ENCODE data around the gene THSD4. TPM values are rescaled to one million over a fixed set of nuclear protein-coding genes. Genes with fewer than 3 reads are reported as not detected.

The THSD4 gene
- total RNA-seq, 2 experiments from 2014 or later = not detected

DNA sequence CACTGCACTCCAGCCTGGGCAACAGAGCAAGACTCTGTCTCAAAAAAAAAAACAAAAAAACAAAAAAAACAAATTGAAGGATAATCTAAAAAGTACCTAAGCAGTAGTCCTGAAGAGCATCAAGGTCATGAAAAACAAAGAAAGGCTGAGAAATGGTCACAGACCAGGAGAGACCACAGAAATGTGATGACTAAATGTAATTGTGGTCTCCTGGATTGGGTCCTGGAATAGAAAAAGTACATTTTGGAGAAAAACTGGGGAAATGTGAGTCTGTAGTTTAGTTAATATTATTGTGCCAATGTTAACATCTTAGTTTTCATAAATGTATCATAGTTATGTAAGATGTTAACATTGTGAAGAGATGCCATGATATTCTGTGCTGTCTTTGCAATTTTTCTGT is 427.6 kb downstream of the THSD4 start:
- DNase-seq (no peak), ATAC-seq (ENCODE audit: poor library complexity) (no peak)
- Mint-ChIP-seq H3K27me3 (peaks cover 18% of the 10 kb centered on the region), H3K4me1 (ENCODE audit: low read depth) (no peaks in the 10 kb centered on the region), H3K4me3 (no peak overlapping the region), H3K9me3 (no peaks in the 10 kb centered on the region), H3K27ac (no peak overlapping the region), H3K36me3 (ENCODE audit: low read depth) (no peaks in the 10 kb centered on the region)
- no peaks in the 10 kb centered on the region for H3K4me1 ChIP-seq (ENCODE audit: insufficient read depth, low read length)
- CTCF ChIA-PET = no interaction called here
- H3K4me3 ChIP-seq (ENCODE audit: low read length) = no peak overlapping the region
- H3K27ac ChIP-seq (ENCODE audit: low read depth in 1 of 2, low read length in 2 of 2) = no peak overlapping the region
- H3K9me3 ChIP-seq (ENCODE audit: control insufficient read depth in 1 of 2, insufficient read depth in 1 of 2, low read length in 2 of 2) = peaks cover 0 to 6% of the 10 kb centered on the region in 2 experiments
- no peak for TF ChIP-seq CTCF (IDR thresholded peaks at IDR 0.05)
- POLR2A ChIA-PET = no interaction called here
- no peaks in the 10 kb centered on the region for H3K36me3 ChIP-seq (ENCODE audit: insufficient read depth, low read length)
- intact Hi-C loops (cut with DNase I, micrococcal nuclease) = no loop called here
- H3K27me3 ChIP-seq (ENCODE audit: control insufficient read depth in 1 of 2, insufficient read depth in 2 of 2, low read length in 2 of 2) = peaks cover 0 to 2% of the 10 kb centered on the region in 2 experiments

DNA sequence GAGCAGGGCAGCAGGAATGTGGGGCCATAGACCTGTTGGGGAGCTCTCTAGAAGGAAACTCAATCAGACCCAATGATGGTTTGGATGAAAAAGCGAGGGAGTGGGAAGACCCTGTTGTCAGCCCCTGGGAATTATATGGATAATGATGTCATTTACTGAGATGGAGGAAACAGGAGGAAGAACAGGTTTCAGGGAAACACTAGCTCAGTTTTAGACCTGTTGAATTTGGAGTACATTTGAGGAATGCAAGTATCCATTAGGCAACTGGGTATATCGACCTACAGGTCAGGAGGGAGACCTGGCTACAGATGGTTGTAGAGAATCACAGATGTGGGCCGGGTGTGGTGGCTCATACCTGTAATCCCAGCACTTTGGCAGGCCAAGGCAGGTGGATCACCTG is 428.1 kb downstream of the THSD4 start:
- H3K4me3 ChIP-seq (ENCODE audit: low read length) = no peak overlapping the region
- H3K27me3 ChIP-seq (ENCODE audit: control insufficient read depth in 1 of 2, insufficient read depth in 2 of 2, low read length in 2 of 2) = peaks cover 0 to 2% of the 10 kb centered on the region in 2 experiments
- peaks cover 0 to 6% of the 10 kb centered on the region in 2 experiments for H3K9me3 ChIP-seq (ENCODE audit: control insufficient read depth in 1 of 2, insufficient read depth in 1 of 2, low read length in 2 of 2)
- ChIA-PET POLR2A (no interaction called here), CTCF (no interaction called here)
- no peak for TF ChIP-seq CTCF (IDR thresholded peaks at IDR 0.05)
- H3K4me1 Mint-ChIP-seq (ENCODE audit: low read depth) = no peaks in the 10 kb centered on the region
- ATAC-seq (ENCODE audit: poor library complexity) = no peak
- H3K27ac Mint-ChIP-seq = no peak overlapping the region
- no peak for DNase-seq
- no peak overlapping the region for H3K27ac ChIP-seq (ENCODE audit: low read depth in 1 of 2, low read length in 2 of 2)
- no peak overlapping the region for H3K4me3 Mint-ChIP-seq
- H3K27me3 Mint-ChIP-seq = peaks cover 18% of the 10 kb centered on the region
- H3K4me1 ChIP-seq (ENCODE audit: insufficient read depth, low read length) = no peaks in the 10 kb centered on the region
- H3K9me3 Mint-ChIP-seq = no peaks in the 10 kb centered on the region
- H3K36me3 Mint-ChIP-seq (ENCODE audit: low read depth) = no peaks in the 10 kb centered on the region
- intact Hi-C loops (cut with DNase I, micrococcal nuclease) = no loop called here
- H3K36me3 ChIP-seq (ENCODE audit: insufficient read depth, low read length) = no peaks in the 10 kb centered on the region

DNA sequence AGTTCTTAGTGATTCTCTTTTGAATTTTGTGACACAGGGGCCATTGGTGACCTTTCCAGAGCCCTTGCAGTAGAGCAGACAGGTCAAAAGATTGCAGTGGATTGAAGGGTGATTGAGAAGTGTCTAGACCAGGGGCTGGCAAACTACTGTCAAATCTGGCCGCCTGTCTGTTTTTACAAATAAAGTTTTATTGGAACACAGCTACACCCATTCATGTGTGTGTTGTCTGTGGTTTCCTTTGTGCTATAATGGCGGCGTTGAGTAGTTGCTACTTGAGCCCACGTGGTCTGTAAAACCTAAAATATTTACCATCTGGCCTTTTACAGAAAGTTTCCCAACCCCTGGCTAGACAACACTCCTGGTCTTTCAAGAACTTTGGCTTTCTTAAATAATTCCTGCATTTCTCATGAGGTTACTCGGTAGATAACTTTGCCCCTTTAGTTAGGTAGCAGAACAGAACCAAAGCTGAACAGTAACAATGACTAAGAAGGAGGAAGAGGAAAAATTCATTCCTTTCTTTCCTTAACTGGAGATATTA is 430.0 kb downstream of the THSD4 start:
- no peak for DNase-seq
- H3K4me1 ChIP-seq (ENCODE audit: insufficient read depth, low read length) = no peaks in the 10 kb centered on the region
- no peak overlapping the region for H3K27ac ChIP-seq (ENCODE audit: low read depth in 1 of 2, low read length in 2 of 2)
- CTCF ChIA-PET = no interaction called here
- POLR2A ChIA-PET = no interaction called here
- no peak overlapping the region for H3K4me3 ChIP-seq (ENCODE audit: low read length)
- no peak for ATAC-seq (ENCODE audit: poor library complexity)
- Mint-ChIP-seq H3K27me3 (peaks cover 22% of the 10 kb centered on the region), H3K27ac (no peak overlapping the region), H3K9me3 (no peaks in the 10 kb centered on the region), H3K4me1 (ENCODE audit: low read depth) (no peaks in the 10 kb centered on the region), H3K36me3 (ENCODE audit: low read depth) (no peaks in the 10 kb centered on the region), H3K4me3 (no peak overlapping the region)
- no peak for TF ChIP-seq CTCF (IDR thresholded peaks at IDR 0.05)
- H3K9me3 ChIP-seq (ENCODE audit: control insufficient read depth in 1 of 2, insufficient read depth in 1 of 2, low read length in 2 of 2) = peaks cover 0 to 10% of the 10 kb centered on the region in 2 experiments
- no peaks in the 10 kb centered on the region for H3K36me3 ChIP-seq (ENCODE audit: insufficient read depth, low read length)
- peaks cover 0 to 4% of the 10 kb centered on the region in 2 experiments for H3K27me3 ChIP-seq (ENCODE audit: control insufficient read depth in 1 of 2, insufficient read depth in 2 of 2, low read length in 2 of 2)
- intact Hi-C loops (cut with DNase I, micrococcal nuclease) = no loop called here

Data from CD4-positive, alpha-beta T cell (primary cell).